ENCODE measurements around the gene ZAR1. TPM values are rescaled to one million over a fixed set of nuclear protein-coding genes. Genes with fewer than 3 reads are reported as not detected.

Gene ZAR1
- total RNA-seq, 1 experiment from 2014 or later: not detected

DNA sequence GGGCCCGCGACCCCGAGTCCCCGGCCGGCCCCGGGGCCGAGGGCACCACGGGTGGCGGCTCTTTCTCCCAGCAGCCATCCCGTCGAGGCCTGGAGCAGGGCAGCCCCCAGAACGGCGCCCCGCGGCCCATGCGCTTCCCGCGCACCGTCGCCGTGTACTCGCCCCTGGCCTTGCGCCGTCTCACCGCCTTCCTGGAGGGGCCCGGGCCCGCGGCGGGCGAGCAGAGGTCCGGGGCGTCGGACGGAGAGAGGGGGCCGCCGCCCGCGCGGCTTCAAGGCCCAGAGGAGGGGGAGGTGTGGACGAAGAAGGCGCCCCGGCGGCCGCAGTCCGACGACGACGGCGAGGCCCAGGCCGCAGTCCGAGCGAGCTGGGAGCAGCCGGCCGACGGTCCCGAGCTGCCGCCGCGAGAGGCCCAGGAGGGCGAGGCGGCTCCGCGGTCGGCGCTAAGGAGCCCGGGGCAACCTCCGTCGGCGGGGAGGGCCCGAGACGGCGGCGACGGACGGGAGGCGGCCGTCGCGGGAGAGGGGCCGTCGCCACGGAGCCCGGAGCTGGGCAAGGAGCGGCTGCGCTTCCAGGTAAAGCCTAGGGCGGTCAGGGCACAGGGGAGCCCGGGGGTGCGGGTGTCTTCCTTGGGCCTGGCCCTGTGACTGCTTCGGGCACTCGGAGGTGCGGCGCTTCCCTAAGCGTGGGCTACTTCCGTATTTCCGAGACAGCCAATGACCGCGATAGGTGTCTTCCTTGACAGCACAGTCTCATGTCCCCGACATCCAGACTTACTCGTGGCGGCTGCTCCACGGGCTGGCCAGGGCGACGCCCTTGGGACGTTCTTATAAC, 845 bp downstream of the ZAR1 start:
- DNase-seq (ENCODE audit: low spot score): no peak
- BruUV-seq (replicated peaks): no TSS peak
- CTCF ChIA-PET: no interaction called here

DNA sequence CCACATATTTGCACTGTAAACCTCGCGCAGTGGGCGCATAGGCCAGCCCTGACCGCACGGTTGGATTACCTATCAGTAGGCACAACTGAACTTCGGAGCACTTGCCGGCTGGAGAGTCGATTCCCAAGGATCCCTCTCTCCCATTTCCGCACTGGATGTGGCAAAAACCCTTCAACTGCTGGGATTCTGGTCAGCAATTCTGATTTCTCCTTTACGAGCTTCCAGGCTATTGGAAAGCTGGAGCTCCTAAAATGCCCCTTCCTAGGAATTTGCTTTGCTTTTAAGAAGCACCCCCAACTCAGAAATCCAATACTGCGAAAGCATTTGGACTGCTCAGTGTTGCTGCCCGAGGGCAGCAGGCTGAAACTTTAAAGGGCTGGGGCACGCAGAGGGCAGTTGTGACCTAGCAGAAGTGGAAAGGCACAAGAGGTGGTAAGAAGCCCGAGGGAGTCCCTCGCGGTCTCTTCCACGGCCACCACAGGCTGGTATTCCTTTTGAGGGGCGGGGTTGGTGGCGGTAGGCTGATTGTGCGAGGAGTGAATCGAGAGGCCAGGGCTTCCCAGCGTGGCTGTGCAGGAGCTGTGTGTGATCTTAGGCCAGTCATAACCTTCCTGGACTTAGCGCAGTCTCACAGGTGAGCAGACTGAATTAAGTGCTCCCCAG, 1.6 kb downstream of the ZAR1 start:
- Histone ChIP-seq H3K36me3 (ENCODE audit: insufficient read depth, low read length, poor library complexity, severe bottlenecking) (no peaks in the 10 kb centered on the region), H3K4me3 (ENCODE audit: low read depth, low read length, poor library complexity, severe bottlenecking) (no peak overlapping the region), H3K4me1 (ENCODE audit: insufficient read depth, low read length, poor library complexity, severe bottlenecking) (peaks cover 4% of the 10 kb centered on the region), H3K27ac (ENCODE audit: low read depth, low read length, poor library complexity, severe bottlenecking) (no peak overlapping the region), H3K27me3 (replicated peaks; ENCODE audit: insufficient read depth, low read depth, low read length, poor library complexity) (peaks cover 17% of the 10 kb centered on the region), H3K9me3 (ENCODE audit: low read depth, low read length, poor library complexity, severe bottlenecking) (no peaks in the 10 kb centered on the region)
- DNase-seq (ENCODE audit: low spot score): no peak
- POLR2A ChIA-PET (ENCODE audit: low non-redundant PET): no interaction called here
- TF ChIP-seq EZH2 (IDR thresholded peaks at IDR 0.05; ENCODE audit: borderline replicate concordance, low read depth, low read length, poor library complexity, severe bottlenecking): no peak
- TF ChIP-seq, protein P1, sequence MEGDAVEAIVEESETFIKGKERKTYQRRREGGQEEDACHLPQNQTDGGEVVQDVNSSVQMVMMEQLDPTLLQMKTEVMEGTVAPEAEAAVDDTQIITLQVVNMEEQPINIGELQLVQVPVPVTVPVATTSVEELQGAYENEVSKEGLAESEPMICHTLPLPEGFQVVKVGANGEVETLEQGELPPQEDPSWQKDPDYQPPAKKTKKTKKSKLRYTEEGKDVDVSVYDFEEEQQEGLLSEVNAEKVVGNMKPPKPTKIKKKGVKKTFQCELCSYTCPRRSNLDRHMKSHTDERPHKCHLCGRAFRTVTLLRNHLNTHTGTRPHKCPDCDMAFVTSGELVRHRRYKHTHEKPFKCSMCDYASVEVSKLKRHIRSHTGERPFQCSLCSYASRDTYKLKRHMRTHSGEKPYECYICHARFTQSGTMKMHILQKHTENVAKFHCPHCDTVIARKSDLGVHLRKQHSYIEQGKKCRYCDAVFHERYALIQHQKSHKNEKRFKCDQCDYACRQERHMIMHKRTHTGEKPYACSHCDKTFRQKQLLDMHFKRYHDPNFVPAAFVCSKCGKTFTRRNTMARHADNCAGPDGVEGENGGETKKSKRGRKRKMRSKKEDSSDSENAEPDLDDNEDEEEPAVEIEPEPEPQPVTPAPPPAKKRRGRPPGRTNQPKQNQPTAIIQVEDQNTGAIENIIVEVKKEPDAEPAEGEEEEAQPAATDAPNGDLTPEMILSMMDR (conservative IDR thresholded peaks at IDR 0.05; ENCODE audit: low read depth, low read length): no peak
- CTCF ChIA-PET: no interaction called here
- BruUV-seq (replicated peaks): no TSS peak
- intact Hi-C loops (cut with micrococcal nuclease; ENCODE audit: unreplicated experiment): no loop called here

More for the DNA sequence above, 845 bp downstream of the ZAR1 start:
- peaks cover 17% of the 10 kb centered on the region for H3K27me3 ChIP-seq (replicated peaks; ENCODE audit: insufficient read depth, low read depth, low read length, poor library complexity)
- H3K4me1 ChIP-seq (ENCODE audit: insufficient read depth, low read length, poor library complexity, severe bottlenecking): peaks cover 4% of the 10 kb centered on the region
- H3K27ac ChIP-seq (ENCODE audit: low read depth, low read length, poor library complexity, severe bottlenecking): no peak overlapping the region
- intact Hi-C loops (cut with micrococcal nuclease; ENCODE audit: unreplicated experiment): no loop called here
- TF ChIP-seq, protein P1 (conservative IDR thresholded peaks at IDR 0.05; ENCODE audit: low read depth, low read length): no peak
- TF ChIP-seq EZH2 (IDR thresholded peaks at IDR 0.05; ENCODE audit: borderline replicate concordance, low read depth, low read length, poor library complexity, severe bottlenecking): no peak
- no peak overlapping the region for H3K4me3 ChIP-seq (ENCODE audit: low read depth, low read length, poor library complexity, severe bottlenecking)
- H3K36me3 ChIP-seq (ENCODE audit: insufficient read depth, low read length, poor library complexity, severe bottlenecking): no peaks in the 10 kb centered on the region
- H3K9me3 ChIP-seq (ENCODE audit: low read depth, low read length, poor library complexity, severe bottlenecking): no peaks in the 10 kb centered on the region
- POLR2A ChIA-PET (ENCODE audit: low non-redundant PET): no interaction called here

DNA sequence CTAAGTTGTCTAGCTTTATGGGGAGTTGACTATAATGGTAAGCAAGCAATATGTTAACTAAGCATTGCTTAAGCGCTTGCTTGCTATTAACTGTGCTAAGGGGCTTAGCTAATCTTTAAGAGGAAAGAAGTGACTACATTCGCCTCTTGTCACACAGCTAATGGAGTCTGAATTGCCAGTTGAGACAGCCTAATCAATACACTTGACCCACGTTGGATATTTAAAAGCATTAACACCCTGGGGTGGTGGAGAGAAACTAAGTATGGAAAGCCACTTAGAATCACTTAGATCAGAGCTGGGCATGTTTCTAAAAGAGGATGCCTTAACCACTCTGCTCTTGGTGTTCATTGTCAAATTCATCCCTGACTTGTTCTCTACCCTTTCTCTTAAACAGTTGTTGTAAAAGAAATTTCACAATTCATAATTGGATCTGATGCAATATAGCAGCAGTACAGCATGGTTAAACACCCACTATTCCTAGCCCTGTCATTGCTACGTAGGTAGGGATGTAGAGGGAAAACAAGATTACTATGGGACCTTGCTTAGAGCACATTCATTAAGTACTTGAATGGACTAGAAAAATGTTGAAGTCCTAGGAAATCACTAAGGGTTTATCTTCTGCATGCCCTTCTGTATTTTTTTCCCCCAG, 3.5 kb downstream of the ZAR1 start:
- BruUV-seq (replicated peaks): no TSS peak
- ChIA-PET POLR2A (ENCODE audit: low non-redundant PET) (no interaction called here), CTCF (interaction anchor here (0.6 kb wide), 1 partner anchor 73 kb away, joined by 3 read pairs; no protein-coding TSS in a partner anchor)
- Histone ChIP-seq H3K4me3 (ENCODE audit: low read depth, low read length, poor library complexity, severe bottlenecking) (no peak overlapping the region), H3K4me1 (ENCODE audit: insufficient read depth, low read length, poor library complexity, severe bottlenecking) (peaks cover 4% of the 10 kb centered on the region), H3K27ac (ENCODE audit: low read depth, low read length, poor library complexity, severe bottlenecking) (no peak overlapping the region), H3K27me3 (replicated peaks; ENCODE audit: insufficient read depth, low read depth, low read length, poor library complexity) (peaks cover 13% of the 10 kb centered on the region), H3K36me3 (ENCODE audit: insufficient read depth, low read length, poor library complexity, severe bottlenecking) (peaks cover under 1% of the 10 kb centered on the region), H3K9me3 (ENCODE audit: low read depth, low read length, poor library complexity, severe bottlenecking) (no peaks in the 10 kb centered on the region)
- TF ChIP-seq EZH2 (IDR thresholded peaks at IDR 0.05; ENCODE audit: borderline replicate concordance, low read depth, low read length, poor library complexity, severe bottlenecking): no peak
- TF ChIP-seq, protein P1 (conservative IDR thresholded peaks at IDR 0.05; ENCODE audit: low read depth, low read length): no peak
- intact Hi-C loops (cut with micrococcal nuclease; ENCODE audit: unreplicated experiment): no loop called here
- DNase-seq (ENCODE audit: low spot score): peak; percentile 21
